Spleen (tissue), 11 donors: ENCODE measurements around the gene RBM23. TPM values are rescaled to one million over a fixed set of nuclear protein-coding genes. Genes with fewer than 3 reads are reported as not detected.

Experiments
- DNase-seq: peaks from one replicate; pipeline ENCODE4 v3.0.0-alpha.2; 2020
- H3K27ac ChIP-seq, 8 donors: fragments of 200-600 bp; sonication (generic) in 7 of 8; 1 replicate in 4 of 8; 2 replicates in 4 of 8; pipeline versions ENCODE4 v1.5.0 to v1.8.0; 2016 to 2021; ENCODE audit warnings: inconsistent platforms in 4 of 8, mild to moderate bottlenecking in 4 of 8, moderate library complexity in 1 of 8
- H3K27me3 ChIP-seq, 7 donors: fragments of 200-600 bp; sonication (generic) in 6 of 7; replicated peaks in 1 of 7; 1 replicate in 4 of 7; 2 replicates in 3 of 7; pipeline versions ENCODE4 v1.5.0 to v1.8.0; 2016 to 2021; ENCODE audit warnings: inconsistent platforms in 3 of 7, mild to moderate bottlenecking in 1 of 7
- H3K36me3 ChIP-seq, 6 donors: fragments of 200-600 bp; sonication (generic) in 5 of 6; 1 replicate in 4 of 6; 2 replicates in 2 of 6; pipeline versions ENCODE4 v1.5.0 to v1.8.0; 2016 to 2021; ENCODE audit warnings: inconsistent platforms in 2 of 6
- H3K4me1 ChIP-seq, 6 donors: fragments of 200-600 bp; sonication (generic) in 5 of 6; 1 replicate in 3 of 6; 2 replicates in 3 of 6; pipeline versions ENCODE4 v1.5.0 to v1.8.0; 2016 to 2021; ENCODE audit warnings: inconsistent platforms in 3 of 6
- H3K4me3 ChIP-seq, 8 donors: fragments of 200-600 bp; sonication (generic) in 7 of 8; 1 replicate in 4 of 8; 2 replicates in 4 of 8; pipeline versions ENCODE4 v1.5.0 to v1.8.0; 2016 to 2021; ENCODE audit warnings: inconsistent platforms in 4 of 8, mild to moderate bottlenecking in 4 of 8, moderate library complexity in 2 of 8
- H3K9me3 ChIP-seq, 8 donors: fragments of 200-600 bp; sonication (generic) in 7 of 8; 1 replicate in 4 of 8; 2 replicates in 4 of 8; pipeline versions ENCODE4 v1.5.0 to v1.8.0; 2016 to 2021; ENCODE audit warnings: inconsistent platforms in 4 of 8
- POLR2A ChIP-seq, 3 donors: fragments of 450-650 bp; IDR thresholded peaks; one replicate each; pipeline ENCODE4 v1.5.1; 2017; ENCODE audit warnings: antibody characterized with exemption in 3 of 3, mild to moderate bottlenecking in 1 of 3
- POLR2AphosphoS5 ChIP-seq, 3 donors: sonication (generic); formaldehyde crosslinking; IDR thresholded peaks; one replicate each; pipeline ENCODE4 v1.5.1; 2017; ENCODE audit warnings: antibody characterized with exemption in 3 of 3
- WGBS, 5 donors: extraction: QIAGEN DNeasy Blood & Tissue Kit in 3 of 5; methylation state at CpG; one replicate each; pipeline versions ENCODE4 v1.1.5 to v1.1.7; 2013 to 2018; 5-methylcytosine and 5-hydroxymethylcytosine counted together
- intact Hi-C: fragments of 100-400 bp; cut with DNase I; formaldehyde crosslinking; loops from one replicate; pipeline ENCODE4 v1.15.0; 2023; ENCODE audit warnings: low total_unique reads
- polyA plus RNA-seq, 3 donors: library from polyadenylated mRNA; stranded (reverse); fragments of 200-250 nt; gene quantifications; one replicate each; pipeline ENCODE4 v1.2.1, GENCODE V29; 2013
- total RNA-seq, 7 donors: library from RNA; depleted of rRNA in 3 of 7; stranded (reverse); fragments of >200 nt in 3 of 7; fragmentation: NEBNext Ultra II Directional in 4 of 7; extraction: Animal tissue kit (Norgen Biotek cat#: 25700) in 4 of 7; gene quantifications; one replicate each; pipeline versions ENCODE4 v1.1.0 to v1.2.1, GENCODE V29; 2016 to 2021
- TF ChIP-seq, protein P1 (sequence below), 11 experiments: fragments of 200-600 bp in 7 of 11; fragments of 450-650 bp in 4 of 11; sonication (generic) in 4 of 11; IDR thresholded peaks in 8 of 11; conservative IDR thresholded peaks in 3 of 11; 1 replicate in 7 of 11; 2 replicates in 4 of 11; pipeline versions ENCODE4 v1.4.0 to v1.8.0; 2016 to 2021; ENCODE audit warnings: antibody characterized with exemption in 11 of 11, inconsistent platforms in 4 of 11, mild to moderate bottlenecking in 1 of 11
- donor health status: healthy with polysubstance abuse.
- donor health status: DM: no; HTN: no; CAD: no; lungs with moderate emphysema.
- donor health status: DM: no; HTN: no; CAD: no.
- donor health status: Bipolar disorder and iron deficiency.
- donor health status: healthy.
- donor health status: DM: no; HTN: no; CAD: no.
- donor health status: DM: yes; HTN: yes; CAD: no.

Gene RBM23
- total and polyA plus RNA-seq, 10 donors, result 19.0 to 875 (median 93.2) TPM

DNA sequence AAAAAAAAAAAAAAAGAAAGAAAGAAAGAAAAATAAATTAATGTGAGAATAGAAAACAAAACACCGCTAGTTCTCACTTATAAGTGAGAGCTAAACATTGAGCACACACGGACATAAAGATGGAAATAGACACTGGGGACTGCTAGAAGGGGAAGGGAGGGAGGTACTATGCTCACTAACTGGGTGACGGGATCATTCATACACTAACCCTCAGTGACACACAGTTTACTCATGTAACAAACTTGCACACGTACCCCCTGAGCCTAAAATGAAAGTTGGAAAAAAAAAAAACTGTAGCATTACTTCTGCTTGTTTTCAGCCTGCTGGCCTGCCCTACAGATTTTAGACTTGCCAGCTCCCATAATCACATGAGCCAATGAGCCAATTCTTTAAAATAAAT, 20.7 kb upstream of the RBM23 start:
- intact Hi-C loops, result no loop called here
- DNase-seq, result no peak

DNA sequence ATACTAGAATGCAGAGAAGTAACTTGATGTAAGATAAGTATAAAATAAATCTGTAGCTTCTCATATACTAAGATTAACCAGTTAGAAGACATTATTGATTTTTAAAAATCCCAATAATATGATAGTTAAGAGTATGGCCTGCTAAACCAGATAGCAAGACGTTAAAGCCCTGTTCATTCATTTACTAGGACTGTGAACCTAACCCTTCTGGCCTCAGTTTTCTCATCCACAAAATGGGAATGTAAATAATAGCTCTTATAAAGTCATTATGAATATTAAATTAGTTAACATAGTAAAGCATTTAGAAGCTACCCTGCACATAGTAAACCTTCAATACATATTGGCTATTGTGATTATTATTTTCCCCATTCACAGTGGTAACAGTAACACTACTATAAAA, 16.2 kb upstream of the RBM23 start:
- H3K27ac ChIP-seq, result no peak overlapping the region
- 89 to 97% (median 93%) methylated on average over 1 of the region's 1 CpG for WGBS, 5 donors

More for the DNA sequence above, 20.7 kb upstream of the RBM23 start:
- Histone ChIP-seq H3K9me3 (no peaks in the 10 kb centered on the region), H3K27ac (no peak overlapping the region), H3K4me3 (no peak overlapping the region), H3K36me3 (peaks cover 0 to 85% (median 4%) of the 10 kb centered on the region in 6 donors), H3K4me1 (no peaks in the 10 kb centered on the region), H3K27me3 (no peaks in the 10 kb centered on the region)
- 92 to 96% (median 94%) methylated on average over 4 of the region's 4 CpGs for WGBS, 5 donors
- TF ChIP-seq, protein P1, sequence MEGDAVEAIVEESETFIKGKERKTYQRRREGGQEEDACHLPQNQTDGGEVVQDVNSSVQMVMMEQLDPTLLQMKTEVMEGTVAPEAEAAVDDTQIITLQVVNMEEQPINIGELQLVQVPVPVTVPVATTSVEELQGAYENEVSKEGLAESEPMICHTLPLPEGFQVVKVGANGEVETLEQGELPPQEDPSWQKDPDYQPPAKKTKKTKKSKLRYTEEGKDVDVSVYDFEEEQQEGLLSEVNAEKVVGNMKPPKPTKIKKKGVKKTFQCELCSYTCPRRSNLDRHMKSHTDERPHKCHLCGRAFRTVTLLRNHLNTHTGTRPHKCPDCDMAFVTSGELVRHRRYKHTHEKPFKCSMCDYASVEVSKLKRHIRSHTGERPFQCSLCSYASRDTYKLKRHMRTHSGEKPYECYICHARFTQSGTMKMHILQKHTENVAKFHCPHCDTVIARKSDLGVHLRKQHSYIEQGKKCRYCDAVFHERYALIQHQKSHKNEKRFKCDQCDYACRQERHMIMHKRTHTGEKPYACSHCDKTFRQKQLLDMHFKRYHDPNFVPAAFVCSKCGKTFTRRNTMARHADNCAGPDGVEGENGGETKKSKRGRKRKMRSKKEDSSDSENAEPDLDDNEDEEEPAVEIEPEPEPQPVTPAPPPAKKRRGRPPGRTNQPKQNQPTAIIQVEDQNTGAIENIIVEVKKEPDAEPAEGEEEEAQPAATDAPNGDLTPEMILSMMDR (IDR thresholded peaks at IDR 0.05 in 8 of 11, conservative IDR thresholded peaks at IDR 0.05 in 3 of 11), result no peak

DNA sequence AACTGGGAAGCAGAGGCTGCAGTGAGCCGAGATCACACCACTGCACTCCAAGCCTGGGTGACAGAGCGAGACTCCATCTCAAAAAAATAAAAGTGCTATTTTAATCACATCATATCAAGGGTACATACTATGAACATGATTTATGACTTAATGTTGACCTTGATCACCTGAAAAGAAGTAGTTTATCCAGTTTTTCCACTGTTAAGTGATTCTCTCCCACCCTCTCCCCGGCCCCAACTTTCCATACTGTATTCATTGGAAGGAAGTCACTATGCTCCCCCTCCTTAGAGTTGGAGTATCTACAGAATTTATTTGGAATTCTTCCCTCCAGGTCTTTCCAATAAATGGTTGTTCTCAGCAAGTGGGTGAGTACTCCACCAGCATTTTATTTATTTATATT, 13.2 kb upstream of the RBM23 start:
- Histone ChIP-seq H3K4me1 (peaks cover 12 to 33% (median 25%) of the 10 kb centered on the region in 6 donors), H3K4me3 (no peak overlapping the region), H3K36me3 (peaks cover 0 to 22% (median 0%) of the 10 kb centered on the region in 6 donors), H3K27ac (no peak overlapping the region), H3K9me3 (no peaks in the 10 kb centered on the region), H3K27me3 (no peaks in the 10 kb centered on the region)
- TF ChIP-seq POLR2A (IDR thresholded peaks at IDR 0.05) (no peak), POLR2AphosphoS5 (IDR thresholded peaks at IDR 0.05) (no peak)
- TF ChIP-seq, protein P1 (IDR thresholded peaks at IDR 0.05 in 8 of 11, conservative IDR thresholded peaks at IDR 0.05 in 3 of 11), result no peak
- WGBS, 5 donors, result 93 to 99% (median 96%) methylated on average over 3 of the region's 3 CpGs
- no peak for DNase-seq
- intact Hi-C loops, result no loop called here

More for the DNA sequence above, 16.2 kb upstream of the RBM23 start:
- DNase-seq, result no peak
- TF ChIP-seq POLR2AphosphoS5 (IDR thresholded peaks at IDR 0.05) (no peak), POLR2A (IDR thresholded peaks at IDR 0.05) (no peak)
- TF ChIP-seq, protein P1 (IDR thresholded peaks at IDR 0.05 in 8 of 11, conservative IDR thresholded peaks at IDR 0.05 in 3 of 11), result no peak
- no peaks in the 10 kb centered on the region for H3K9me3 ChIP-seq
- no peaks in the 10 kb centered on the region for H3K27me3 ChIP-seq
- H3K4me3 ChIP-seq, result no peak overlapping the region
- H3K36me3 ChIP-seq, result peaks cover 0 to 45% (median 0%) of the 10 kb centered on the region in 6 donors
- intact Hi-C loops, result no loop called here
- H3K4me1 ChIP-seq, result peaks cover 0 to 10% (median 6%) of the 10 kb centered on the region in 6 donors

- peaks cover 0 to 24% (median 16%) of the 10 kb centered on the region in 6 donors for H3K36me3 ChIP-seq
- no peak for DNase-seq
Measured at GRCh38 chr14:22929961-22930364, 11.0 kb upstream of the RBM23 start.

More at GRCh38 chr14:22929961-22930364, 11.0 kb upstream of the RBM23 start:
- H3K4me3 ChIP-seq, result peak overlapping the region; percentile 69 to 99 (median 80)
- intact Hi-C loops, result no loop called here
- H3K27ac ChIP-seq, result peak overlapping the region; percentile 81 to 92 (median 88)
- 0 to 3% (median 2%) methylated on average over 2 of the region's 2 CpGs for WGBS, 5 donors
- H3K27me3 ChIP-seq, result no peaks in the 10 kb centered on the region
- TF ChIP-seq POLR2AphosphoS5 (IDR thresholded peaks at IDR 0.05) (no peak), POLR2A (IDR thresholded peaks at IDR 0.05) (no peak)
- TF ChIP-seq, protein P1 (IDR thresholded peaks at IDR 0.05 in 8 of 11, conservative IDR thresholded peaks at IDR 0.05 in 3 of 11), result no peak
- no peaks in the 10 kb centered on the region for H3K9me3 ChIP-seq
- peaks cover 12 to 46% (median 26%) of the 10 kb centered on the region in 6 donors for H3K4me1 ChIP-seq
